Esophagus muscularis mucosa (tissue), 3 donors: ENCODE results near the gene SNAPC4.

Experiments used
- POLR2A ChIP-seq: fragments of 450-650 bp; IDR thresholded peaks from one replicate; pipeline ENCODE4 v1.6.1; 2017; ENCODE audit warnings: antibody characterized with exemption, moderate library complexity, mild to moderate bottlenecking, low read depth
- TF ChIP-seq, protein P1 (sequence below), 3 experiments: fragments of 200-600 bp in 2 of 3; fragments of 450-650 bp in 1 of 3; sonication (generic) in 2 of 3; IDR thresholded peaks; one replicate each; pipeline ENCODE4 v1.5.1; 2017 to 2019; ENCODE audit warnings: antibody characterized with exemption in 3 of 3, mild to moderate bottlenecking in 2 of 3, moderate library complexity in 1 of 3

DNA sequence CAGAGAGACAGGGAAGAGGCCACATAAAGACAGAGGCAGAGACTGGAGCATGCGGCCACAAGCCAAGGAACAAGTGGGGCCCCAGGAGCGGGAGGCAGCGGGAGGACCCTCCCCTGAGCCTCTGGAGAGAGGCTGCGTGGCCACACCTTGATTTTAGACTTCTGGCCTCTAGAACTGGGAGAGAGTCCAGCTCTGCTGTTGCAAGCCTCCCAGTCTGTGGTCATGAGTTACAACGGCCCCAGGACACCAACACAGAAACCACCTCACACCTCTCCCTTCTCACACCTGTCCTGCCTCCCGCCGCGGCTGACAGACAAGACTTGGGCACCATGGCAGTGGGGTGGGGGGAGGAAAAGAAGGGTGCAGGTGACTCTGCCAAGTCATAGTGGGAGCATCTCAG, 37.5 kb upstream of the SNAPC4 start:
- TF ChIP-seq, protein P1, sequence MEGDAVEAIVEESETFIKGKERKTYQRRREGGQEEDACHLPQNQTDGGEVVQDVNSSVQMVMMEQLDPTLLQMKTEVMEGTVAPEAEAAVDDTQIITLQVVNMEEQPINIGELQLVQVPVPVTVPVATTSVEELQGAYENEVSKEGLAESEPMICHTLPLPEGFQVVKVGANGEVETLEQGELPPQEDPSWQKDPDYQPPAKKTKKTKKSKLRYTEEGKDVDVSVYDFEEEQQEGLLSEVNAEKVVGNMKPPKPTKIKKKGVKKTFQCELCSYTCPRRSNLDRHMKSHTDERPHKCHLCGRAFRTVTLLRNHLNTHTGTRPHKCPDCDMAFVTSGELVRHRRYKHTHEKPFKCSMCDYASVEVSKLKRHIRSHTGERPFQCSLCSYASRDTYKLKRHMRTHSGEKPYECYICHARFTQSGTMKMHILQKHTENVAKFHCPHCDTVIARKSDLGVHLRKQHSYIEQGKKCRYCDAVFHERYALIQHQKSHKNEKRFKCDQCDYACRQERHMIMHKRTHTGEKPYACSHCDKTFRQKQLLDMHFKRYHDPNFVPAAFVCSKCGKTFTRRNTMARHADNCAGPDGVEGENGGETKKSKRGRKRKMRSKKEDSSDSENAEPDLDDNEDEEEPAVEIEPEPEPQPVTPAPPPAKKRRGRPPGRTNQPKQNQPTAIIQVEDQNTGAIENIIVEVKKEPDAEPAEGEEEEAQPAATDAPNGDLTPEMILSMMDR (IDR thresholded peaks at IDR 0.05): no peak
- TF ChIP-seq POLR2A: no peak
